Esophagus (tissue), 2 donors: Measurements from ENCODE around the gene EPN3. TPM values are rescaled to one million over a fixed set of nuclear protein-coding genes. Genes with fewer than 3 reads are reported as not detected.
A peak's percentile ranks its signal among the peaks of the same experiment; 100 is the strongest.

ENCODE experiments used
- H3K27ac ChIP-seq, 2 donors: one replicate each; pipeline ENCODE4 v1.5.1; 2013; ENCODE audit warnings: low read depth in 2 of 2, mild to moderate bottlenecking in 2 of 2, inconsistent platforms in 1 of 2, low read length in 1 of 2, moderate library complexity in 1 of 2
- H3K27me3 ChIP-seq, 2 donors: one replicate each; pipeline ENCODE4 v1.6.1; 2013; ENCODE audit warnings: low read length in 2 of 2, control low read depth in 1 of 2, mild to moderate bottlenecking in 1 of 2; ENCODE audit not compliant: insufficient read depth in 2 of 2, control insufficient read depth in 1 of 2
- H3K36me3 ChIP-seq, 2 donors: one replicate each; pipeline ENCODE4 v1.6.1; 2013; ENCODE audit warnings: low read length in 1 of 2; ENCODE audit not compliant: control insufficient read depth in 2 of 2, insufficient read depth in 2 of 2
- H3K4me1 ChIP-seq, 2 donors: one replicate each; pipeline ENCODE4 v1.6.1; 2013; ENCODE audit warnings: low read length in 1 of 2; ENCODE audit not compliant: control insufficient read depth in 2 of 2, insufficient read depth in 2 of 2
- H3K4me3 ChIP-seq, 2 donors: one replicate each; pipeline ENCODE4 v1.5.1; 2013; ENCODE audit warnings: low read length in 2 of 2, mild to moderate bottlenecking in 2 of 2, low read depth in 1 of 2, moderate library complexity in 1 of 2
- H3K9me3 ChIP-seq, 2 donors: one replicate each; pipeline ENCODE4 v1.6.1; 2013; ENCODE audit warnings: mild to moderate bottlenecking in 2 of 2, low read depth in 1 of 2, low read length in 1 of 2, moderate library complexity in 1 of 2; ENCODE audit not compliant: control insufficient read depth in 2 of 2, insufficient read depth in 1 of 2
- WGBS, 2 donors: extraction: QIAGEN DNeasy Blood & Tissue Kit; methylation state at CpG; one replicate each; pipeline ENCODE4 v1.1.7; 2013; 5-methylcytosine and 5-hydroxymethylcytosine counted together
- polyA plus RNA-seq, 2 donors: library from polyadenylated mRNA; stranded (reverse); fragments of 200-250 nt; gene quantifications; one replicate each; pipeline ENCODE4 v1.2.3, GENCODE V29; 2013
- donor health status: healthy with polysubstance abuse.
- donor health status: Bipolar disorder and iron deficiency.

EPN3 gene
- polyA plus RNA-seq, 2 donors = 40.5 to 59.8 TPM

DNA sequence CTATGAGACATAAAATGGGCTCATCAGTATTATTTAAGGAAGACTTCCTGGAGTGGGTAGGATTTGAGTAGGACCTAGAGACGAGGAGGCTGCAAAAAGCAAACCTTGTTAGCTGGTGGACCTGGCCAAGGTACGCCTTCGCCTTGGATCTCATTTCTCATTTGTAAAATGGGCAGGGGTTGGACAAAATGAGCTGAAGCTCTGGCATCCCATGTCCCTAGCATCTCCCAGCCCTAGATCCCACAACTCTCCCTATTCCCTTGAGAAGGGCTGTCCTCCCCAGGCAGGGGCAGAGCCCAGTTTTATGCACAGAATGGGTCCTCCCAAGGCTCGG is 14.1 kb downstream of the EPN3 start:
- no peaks in the 10 kb centered on the region for H3K27me3 ChIP-seq
- H3K27ac ChIP-seq = no peak overlapping the region

DNA sequence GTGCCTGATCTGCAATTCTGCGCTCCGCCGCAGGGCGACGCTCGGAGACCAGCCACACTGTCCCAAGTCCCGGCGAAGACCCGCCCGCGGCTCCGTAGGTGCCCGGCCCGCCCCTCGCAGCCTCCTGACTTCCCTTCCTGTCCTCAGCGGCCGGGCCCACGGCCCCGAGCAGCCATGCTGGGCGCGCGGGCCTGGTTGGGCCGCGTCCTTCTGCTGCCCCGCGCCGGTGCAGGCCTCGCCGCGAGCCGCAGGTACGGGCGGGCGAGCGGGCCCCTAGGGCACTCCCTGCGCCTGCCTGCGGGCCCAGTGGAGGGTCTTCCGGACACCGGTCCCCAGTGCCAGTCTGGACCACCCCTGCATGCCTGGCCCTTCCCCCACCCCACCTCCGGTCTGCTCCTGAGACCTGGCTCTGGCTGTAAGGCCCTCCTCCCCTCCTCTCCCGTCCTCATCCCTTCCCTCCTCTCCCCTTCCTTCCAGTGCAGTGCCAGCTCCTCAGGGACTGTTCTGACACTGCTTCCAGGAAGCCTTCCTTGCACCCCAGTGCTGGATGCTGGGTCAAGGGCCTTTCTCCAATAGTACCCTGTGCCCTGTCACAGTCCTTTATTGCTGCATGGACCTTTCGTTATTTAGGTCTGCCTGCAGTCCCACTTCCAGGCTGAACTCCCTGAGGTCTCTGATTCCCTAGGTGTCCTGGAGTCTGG is 14.7 kb downstream of the EPN3 start, which contains the start of gene SPATA20:
SPATA20 (plus strand) TSS at position 140 of the 701 bp plus-strand sequence; CDS start at position 175, 35 bp downstream.
- Histone ChIP-seq H3K27ac (peak within 1 kb of the TSS; percentile 50 to 72), H3K9me3 (no peaks in the 10 kb centered on the region), H3K4me1 (peaks cover 14 to 15% of the 10 kb centered on the region in 2 donors), H3K4me3 (peak within 1 kb of the TSS; percentile 56 to 67), H3K36me3 (peaks cover 0 to 9% of the 10 kb centered on the region in 2 donors), H3K27me3 (no peaks in the 10 kb centered on the region)
- WGBS, 2 donors = 2 to 4% methylated on average over 22 to 42 of the region's 42 CpGs

More for the DNA sequence above, 14.1 kb downstream of the EPN3 start:
- 45 to 49% methylated on average over 4 of the region's 4 CpGs for WGBS, 2 donors
- peak overlapping the region; percentile 56 to 67 for H3K4me3 ChIP-seq
- H3K9me3 ChIP-seq = no peaks in the 10 kb centered on the region
- peaks cover 14 to 17% of the 10 kb centered on the region in 2 donors for H3K4me1 ChIP-seq
- peaks cover 0 to 10% of the 10 kb centered on the region in 2 donors for H3K36me3 ChIP-seq

DNA sequence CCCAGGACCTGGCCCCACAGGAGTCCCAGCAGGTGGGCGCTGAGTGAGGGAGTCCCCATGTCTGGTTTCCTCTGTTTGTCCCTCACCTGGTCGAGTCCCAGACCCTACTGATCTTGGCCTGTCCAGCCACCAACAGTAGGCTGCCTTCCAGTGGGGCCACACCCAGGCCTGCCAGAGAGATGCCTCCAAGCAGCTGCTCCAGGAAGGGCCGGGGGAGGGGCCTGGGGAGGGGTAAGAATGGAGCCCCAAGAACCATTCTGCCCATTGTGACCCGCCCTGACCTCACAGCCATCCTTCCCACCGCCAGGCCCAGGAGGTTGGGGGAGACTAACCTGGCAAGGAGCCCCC is 15.2 kb downstream of the EPN3 start:
- Histone ChIP-seq H3K4me1 (peaks cover 12 to 13% of the 10 kb centered on the region in 2 donors), H3K4me3 (peak overlapping the region; percentile 56 to 67), H3K9me3 (no peaks in the 10 kb centered on the region), H3K36me3 (peaks cover 0 to 7% of the 10 kb centered on the region in 2 donors), H3K27me3 (no peaks in the 10 kb centered on the region), H3K27ac (no peak overlapping the region)
- 61% methylated on average over 5 of the region's 5 CpGs for WGBS, 2 donors

DNA sequence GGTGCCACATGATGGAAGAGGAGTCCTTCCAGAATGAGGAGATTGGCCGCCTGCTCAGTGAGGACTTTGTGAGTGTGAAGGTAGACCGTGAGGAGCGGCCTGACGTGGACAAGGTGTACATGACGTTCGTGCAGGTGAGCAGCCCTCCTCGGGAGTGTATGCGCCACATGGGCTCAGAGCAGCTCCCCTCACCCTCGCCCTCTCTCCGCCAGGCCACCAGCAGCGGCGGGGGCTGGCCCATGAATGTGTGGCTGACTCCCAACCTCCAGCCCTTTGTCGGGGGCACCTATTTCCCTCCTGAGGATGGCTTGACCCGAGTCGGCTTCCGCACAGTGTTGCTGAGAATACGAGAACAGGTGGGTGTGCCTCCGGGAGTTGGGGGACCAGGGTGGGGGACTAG is 16.3 kb downstream of the EPN3 start:
- H3K4me1 ChIP-seq = peaks cover 7 to 9% of the 10 kb centered on the region in 2 donors
- WGBS, 2 donors = 86 to 92% methylated on average over 18 of the region's 18 CpGs

DNA sequence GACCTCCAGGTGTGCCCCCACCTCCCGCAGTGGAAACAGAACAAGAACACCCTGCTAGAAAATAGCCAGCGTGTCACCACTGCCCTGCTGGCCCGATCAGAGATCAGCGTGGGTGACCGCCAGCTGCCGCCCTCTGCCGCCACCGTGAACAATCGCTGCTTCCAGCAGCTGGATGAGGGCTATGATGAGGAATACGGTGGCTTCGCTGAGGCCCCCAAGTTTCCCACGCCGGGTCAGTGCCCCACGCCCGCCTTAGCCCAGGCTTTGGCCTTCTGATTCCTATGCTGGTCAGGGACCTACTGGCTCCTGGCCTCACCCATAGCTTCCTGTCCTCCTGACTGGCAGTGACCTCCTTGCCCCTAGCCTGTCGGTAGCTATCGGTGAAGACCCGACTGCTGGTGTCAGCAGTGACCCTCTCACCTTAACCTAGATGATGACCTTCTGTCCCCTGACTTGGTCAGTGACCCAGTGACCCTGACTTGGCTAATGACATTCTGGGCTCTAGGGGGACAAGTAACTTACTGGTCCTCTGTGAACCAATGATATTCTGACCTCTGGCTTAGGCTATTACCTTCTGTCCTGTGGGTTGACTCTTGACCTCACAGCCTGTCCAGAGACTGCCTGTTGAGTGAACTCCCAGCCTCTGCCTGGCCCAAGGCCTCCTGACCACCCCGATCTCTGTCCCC is 16.9 kb downstream of the EPN3 start:
- H3K4me1 ChIP-seq = peaks cover 7 to 9% of the 10 kb centered on the region in 2 donors
- H3K4me3 ChIP-seq = no peak overlapping the region
- no peaks in the 10 kb centered on the region for H3K9me3 ChIP-seq
- H3K27ac ChIP-seq = no peak overlapping the region
- 93 to 94% methylated on average over 19 of the region's 19 CpGs for WGBS, 2 donors
- H3K36me3 ChIP-seq = peaks cover 0 to 9% of the 10 kb centered on the region in 2 donors
- no peaks in the 10 kb centered on the region for H3K27me3 ChIP-seq

More for the DNA sequence above, 16.3 kb downstream of the EPN3 start:
- H3K27me3 ChIP-seq = no peaks in the 10 kb centered on the region
- peaks cover 0 to 7% of the 10 kb centered on the region in 2 donors for H3K36me3 ChIP-seq
- no peak overlapping the region for H3K27ac ChIP-seq
- H3K4me3 ChIP-seq = no peak overlapping the region
- no peaks in the 10 kb centered on the region for H3K9me3 ChIP-seq

DNA sequence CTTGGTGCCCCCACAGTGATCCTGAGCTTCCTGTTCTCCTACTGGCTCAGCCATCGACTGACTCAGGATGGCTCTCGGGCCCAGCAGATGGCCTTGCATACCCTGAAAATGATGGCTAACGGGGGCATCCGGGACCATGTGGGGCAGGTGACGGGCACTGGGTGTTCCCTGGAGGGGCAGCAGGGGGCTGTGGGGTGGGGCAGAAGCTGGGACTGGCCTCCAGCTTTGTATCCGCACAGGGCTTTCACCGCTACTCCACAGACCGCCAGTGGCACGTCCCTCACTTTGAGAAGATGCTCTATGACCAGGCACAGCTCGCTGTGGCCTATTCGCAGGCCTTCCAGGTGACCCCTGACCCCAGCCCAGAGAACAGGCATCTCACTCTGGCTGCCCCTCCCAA is 17.4 kb downstream of the EPN3 start:
- Histone ChIP-seq H3K27me3 (no peaks in the 10 kb centered on the region), H3K9me3 (no peaks in the 10 kb centered on the region), H3K4me1 (peaks cover 7 to 9% of the 10 kb centered on the region in 2 donors), H3K36me3 (peaks cover 0 to 14% of the 10 kb centered on the region in 2 donors), H3K27ac (no peak overlapping the region), H3K4me3 (no peak overlapping the region)
- 92 to 93% methylated on average over 11 of the region's 11 CpGs for WGBS, 2 donors

DNA sequence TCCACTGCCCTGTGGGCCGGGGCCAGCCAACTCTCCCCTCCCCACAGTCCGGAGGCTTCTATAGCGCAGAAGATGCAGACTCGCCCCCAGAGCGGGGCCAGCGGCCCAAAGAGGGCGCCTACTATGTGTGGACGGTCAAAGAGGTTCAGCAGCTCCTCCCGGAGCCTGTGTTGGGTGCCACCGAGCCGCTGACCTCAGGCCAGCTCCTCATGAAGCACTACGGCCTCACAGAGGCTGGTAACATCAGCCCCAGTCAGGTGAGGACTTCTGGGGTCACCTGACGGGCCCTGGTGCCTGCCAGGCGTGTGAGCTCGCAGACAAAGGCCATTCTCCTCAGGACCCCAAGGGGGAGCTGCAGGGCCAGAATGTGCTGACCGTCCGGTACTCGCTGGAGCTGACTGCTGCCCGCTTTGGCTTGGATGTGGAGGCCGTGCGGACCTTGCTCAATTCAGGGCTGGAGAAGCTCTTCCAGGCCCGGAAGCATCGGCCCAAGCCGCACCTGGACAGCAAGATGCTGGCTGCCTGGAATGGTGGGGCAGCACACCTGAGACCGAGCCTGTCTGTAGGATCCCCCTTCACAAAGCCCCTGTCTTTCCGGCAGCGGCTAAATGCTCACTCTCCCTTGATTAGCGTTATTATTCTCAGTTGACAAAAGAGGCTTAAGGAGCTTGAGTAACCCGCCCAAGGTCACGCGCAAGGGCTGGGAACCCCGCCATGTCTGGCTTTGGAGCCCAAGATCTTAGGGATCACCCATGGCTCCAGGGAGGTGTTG is 18.3 kb downstream of the EPN3 start:
- WGBS, 2 donors = 64 to 70% methylated on average over 32 of the region's 32 CpGs
- Histone ChIP-seq H3K27me3 (no peaks in the 10 kb centered on the region), H3K27ac (no peak overlapping the region), H3K4me1 (peaks cover 7 to 9% of the 10 kb centered on the region in 2 donors), H3K9me3 (no peaks in the 10 kb centered on the region), H3K36me3 (peaks cover 0 to 17% of the 10 kb centered on the region in 2 donors), H3K4me3 (no peak overlapping the region)

DNA sequence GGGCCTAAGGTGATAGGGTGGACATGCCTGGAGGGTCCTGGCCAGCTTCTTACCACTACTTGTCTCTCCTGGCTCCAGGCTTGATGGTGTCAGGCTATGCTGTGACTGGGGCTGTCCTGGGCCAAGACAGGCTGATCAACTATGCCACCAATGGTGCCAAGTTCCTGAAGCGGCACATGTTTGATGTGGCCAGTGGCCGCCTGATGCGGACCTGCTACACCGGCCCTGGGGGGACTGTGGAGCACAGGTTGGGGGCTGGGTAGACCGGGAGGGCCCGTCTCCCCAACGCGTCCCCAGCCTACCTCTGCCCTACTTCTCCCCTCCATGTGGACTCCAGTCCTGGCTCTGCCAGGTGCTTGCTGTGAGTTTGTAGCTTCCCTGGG is 18.9 kb downstream of the EPN3 start:
- WGBS, 2 donors = 94 to 97% methylated on average over 8 of the region's 8 CpGs
- no peaks in the 10 kb centered on the region for H3K9me3 ChIP-seq
- H3K27me3 ChIP-seq = no peaks in the 10 kb centered on the region
- no peak overlapping the region for H3K4me3 ChIP-seq
- H3K27ac ChIP-seq = no peak overlapping the region
- peaks cover 7 to 9% of the 10 kb centered on the region in 2 donors for H3K4me1 ChIP-seq
- peaks cover 0 to 17% of the 10 kb centered on the region in 2 donors for H3K36me3 ChIP-seq

DNA sequence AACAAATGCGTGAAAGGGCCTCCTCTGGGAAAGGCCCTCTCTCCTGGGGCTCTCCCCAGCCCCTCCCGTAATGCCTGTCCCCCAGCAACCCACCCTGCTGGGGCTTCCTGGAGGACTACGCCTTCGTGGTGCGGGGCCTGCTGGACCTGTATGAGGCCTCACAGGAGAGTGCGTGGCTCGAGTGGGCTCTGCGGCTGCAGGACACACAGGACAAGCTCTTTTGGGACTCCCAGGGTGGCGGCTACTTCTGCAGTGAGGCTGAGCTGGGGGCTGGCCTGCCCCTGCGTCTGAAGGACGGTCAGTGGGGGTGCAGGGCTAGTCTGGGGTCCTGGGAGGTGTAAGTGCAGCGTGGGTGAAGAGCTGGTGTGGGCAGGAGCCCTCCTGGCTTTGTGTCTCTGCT is 19.3 kb downstream of the EPN3 start:
- no peak overlapping the region for H3K4me3 ChIP-seq
- H3K36me3 ChIP-seq = peaks cover 0 to 17% of the 10 kb centered on the region in 2 donors
- H3K27me3 ChIP-seq = no peaks in the 10 kb centered on the region
- peaks cover 7% of the 10 kb centered on the region in 2 donors for H3K4me1 ChIP-seq
- no peak overlapping the region for H3K27ac ChIP-seq
- whole genome bisulfite sequencing, 2 donors = 87 to 92% methylated on average over 12 of the region's 12 CpGs
- H3K9me3 ChIP-seq = no peaks in the 10 kb centered on the region
